ENCODE measurements around the gene GUSB.
"Not testable (repeated sequence)": the region's sequence is repeated elsewhere in the genome, so short reads cannot be mapped to it uniquely, and the experiment has no call there.

GUSB gene

GRCh38 chr7:65981965-65982792 lies at the start of gene GUSB:
TSS of gene GUSB (minus strand) at chr7:65982213. CDS start at chr7:65982183, 30 bp downstream.
- peak; percentile 85 for DNase-seq (ENCODE audit: low read depth)

GRCh38 chr7:66028342-66028741 lies 46.3 kb upstream of the GUSB start:
- DNase-seq (ENCODE audit: low read depth), result not testable (repeated sequence)

GRCh38 chr7:66016131-66016461 lies 34.1 kb upstream of the GUSB start:
- DNase-seq (ENCODE audit: low read depth), result no peak

GRCh38 chr7:66015440-66016130 lies 33.6 kb upstream of the GUSB start:
- no peak for DNase-seq (ENCODE audit: low read depth)

- no peak for DNase-seq (ENCODE audit: low read depth)
These were observed 31.9 kb upstream of the GUSB start for GRCh38 chr7:66013938-66014337.

GRCh38 chr7:66007232-66007631 lies 25.2 kb upstream of the GUSB start:
- DNase-seq (ENCODE audit: low read depth), result no peak

- DNase-seq (ENCODE audit: low read depth), result not testable (repeated sequence)
These were observed 23.2 kb upstream of the GUSB start for GRCh38 chr7:66005115-66005671.

- not testable (repeated sequence) for DNase-seq (ENCODE audit: low read depth)
These were observed 18.9 kb upstream of the GUSB start for GRCh38 chr7:66000823-66001417.

- not testable (repeated sequence) for DNase-seq (ENCODE audit: low read depth)
These were observed 13.0 kb upstream of the GUSB start for GRCh38 chr7:65994984-65995383.

DNA sequence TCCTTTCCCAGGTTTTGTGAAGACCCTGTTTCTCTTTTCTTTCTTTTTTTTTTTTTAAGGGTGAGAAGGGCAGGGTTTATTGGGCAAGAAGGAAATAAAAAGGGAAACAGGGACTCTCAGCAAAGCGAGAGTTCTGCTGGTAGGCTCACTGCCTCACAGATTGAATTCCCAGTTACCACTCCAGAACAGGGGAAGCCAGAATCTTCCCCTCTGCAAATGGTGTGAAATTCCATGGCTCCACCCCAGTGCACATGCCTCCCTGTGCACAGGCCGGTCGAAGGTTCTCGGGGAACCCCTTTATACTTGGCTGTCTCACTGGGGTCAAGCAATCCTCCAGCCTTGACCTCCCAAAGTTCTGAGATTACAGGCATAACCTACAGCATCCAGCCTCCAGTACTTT lies 10.5 kb upstream of the GUSB start:
- DNase-seq (ENCODE audit: low read depth), result no peak

GRCh38 chr7:65991829-65992228 lies 9.8 kb upstream of the GUSB start:
- not testable (repeated sequence) for DNase-seq (ENCODE audit: low read depth)

DNA sequence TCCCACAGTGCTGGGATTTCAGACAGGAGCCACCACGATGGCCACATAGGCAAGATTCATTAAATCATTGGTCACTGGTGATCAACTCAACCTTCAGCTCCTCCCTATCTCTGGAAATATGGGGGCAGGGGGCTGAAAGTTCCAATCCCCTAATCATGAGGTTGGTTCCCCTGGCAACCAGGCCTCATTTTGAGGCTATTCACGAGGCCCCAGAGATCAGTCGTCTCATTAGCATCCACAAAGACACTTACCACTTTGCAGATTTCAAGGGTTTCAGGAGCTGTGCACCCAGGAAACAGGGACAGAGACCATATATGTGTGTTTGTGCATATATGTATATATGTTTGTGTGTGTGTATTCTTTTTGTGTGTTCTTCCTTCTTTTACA lies 7.7 kb upstream of the GUSB start:
- no peak for DNase-seq (ENCODE audit: low read depth)

DNA sequence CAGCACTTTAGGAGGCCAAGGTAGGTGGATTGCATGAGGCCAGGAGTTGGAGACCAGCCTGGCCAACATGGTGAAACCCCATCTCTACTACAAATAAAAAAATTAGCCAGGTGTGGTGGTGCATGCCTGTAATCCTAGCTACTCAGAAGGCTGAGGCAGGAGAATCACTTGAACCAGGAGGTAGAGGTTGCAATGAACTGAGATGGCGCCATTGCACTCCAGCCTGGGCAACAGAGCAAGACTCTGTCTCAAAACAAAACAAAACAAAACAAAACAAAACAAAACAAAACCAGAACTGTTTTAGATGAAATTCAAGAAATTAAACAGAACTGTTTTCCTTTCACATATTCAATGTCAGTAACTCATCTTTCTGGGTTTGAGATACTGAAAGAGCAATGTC lies 6.5 kb upstream of the GUSB start:
- not testable (repeated sequence) for DNase-seq (ENCODE audit: low read depth)

- no peak for DNase-seq (ENCODE audit: low read depth)
These were observed 6.1 kb upstream of the GUSB start for GRCh38 chr7:65988084-65988483.

GRCh38 chr7:65983965-65984658 lies 2.1 kb upstream of the GUSB start:
- no peak for DNase-seq (ENCODE audit: low read depth)

DNA sequence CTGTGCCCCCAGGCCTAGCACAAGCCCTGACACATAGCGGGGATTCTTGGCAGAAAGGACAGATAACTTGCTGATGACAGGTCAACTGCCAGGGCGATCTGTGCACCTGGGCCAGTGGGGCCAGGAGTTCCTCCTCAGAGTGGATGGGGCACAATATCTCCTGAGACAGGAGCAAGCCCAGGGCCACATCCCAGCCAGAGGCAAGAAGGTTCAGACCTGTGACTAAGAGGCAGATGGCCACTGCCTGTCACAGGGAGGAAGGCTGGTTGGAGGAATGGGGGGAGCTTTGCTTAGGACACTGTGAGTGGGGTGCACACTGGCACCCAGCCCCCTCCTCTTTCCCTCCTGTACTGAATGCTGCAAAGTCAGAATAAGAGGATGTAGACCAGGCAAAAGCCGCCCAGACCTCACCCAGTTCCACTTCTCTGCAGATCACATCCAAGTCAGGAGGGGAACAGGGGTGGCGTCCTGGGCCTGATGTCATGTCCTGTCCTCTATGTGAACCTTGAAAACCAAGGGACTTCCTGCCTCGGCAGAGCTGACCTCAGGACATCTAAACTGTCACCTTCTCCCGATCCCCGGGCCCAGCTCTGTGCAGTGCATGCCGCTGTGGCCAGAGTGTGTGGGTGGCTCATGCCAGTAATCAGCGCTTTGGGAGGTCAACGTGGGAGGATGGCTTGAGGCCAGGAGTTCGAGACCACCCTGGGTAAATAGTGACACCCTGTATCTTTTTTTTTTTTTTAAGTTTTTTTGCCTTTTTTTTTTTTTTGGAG lies 1.3 kb downstream of the GUSB start:
- DNase-seq (ENCODE audit: low read depth), result no peak

DNA sequence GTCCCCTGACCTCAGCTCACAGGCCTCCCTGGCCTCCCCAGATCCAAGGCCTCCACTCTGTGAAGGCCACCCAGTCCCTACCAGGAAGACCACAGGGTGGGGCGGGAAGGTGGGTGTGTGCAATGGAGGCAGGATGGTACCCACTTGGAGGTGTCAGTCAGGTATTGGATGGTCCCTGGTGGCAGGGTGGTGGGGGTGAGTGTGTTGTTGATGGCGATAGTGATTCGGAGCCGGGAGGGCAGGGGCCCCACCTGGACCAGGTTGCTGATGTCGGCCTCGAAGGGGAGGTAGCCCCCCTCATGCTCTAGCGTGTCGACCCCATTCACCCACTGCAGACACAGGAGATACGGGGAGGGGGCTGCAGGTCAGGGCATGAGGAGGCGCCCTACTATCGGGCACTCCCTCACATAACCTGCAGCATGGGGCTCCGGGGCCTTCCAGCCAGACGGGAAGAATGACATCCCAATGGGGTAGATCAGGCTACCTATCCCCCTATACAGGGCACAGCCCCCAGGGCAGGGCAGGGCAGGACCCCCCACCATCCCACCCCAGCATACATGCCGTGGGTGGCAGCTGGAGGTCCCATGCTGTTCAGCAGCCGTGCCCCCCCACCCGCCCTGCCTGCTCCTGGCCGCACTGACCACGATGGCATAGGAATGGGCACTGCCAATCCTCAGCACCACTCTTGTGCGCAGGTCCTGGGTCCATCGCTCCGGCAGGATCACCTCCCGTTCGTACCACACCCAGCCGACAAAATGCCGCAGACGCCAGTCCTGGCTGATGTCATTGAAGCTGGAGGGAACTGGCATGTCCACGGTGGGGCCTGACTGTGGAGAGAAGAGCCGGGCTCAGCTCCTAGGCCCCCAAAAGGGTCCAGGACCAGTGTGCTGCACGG lies 2.2 kb downstream of the GUSB start:
- no peak for DNase-seq (ENCODE audit: low read depth)

DNA sequence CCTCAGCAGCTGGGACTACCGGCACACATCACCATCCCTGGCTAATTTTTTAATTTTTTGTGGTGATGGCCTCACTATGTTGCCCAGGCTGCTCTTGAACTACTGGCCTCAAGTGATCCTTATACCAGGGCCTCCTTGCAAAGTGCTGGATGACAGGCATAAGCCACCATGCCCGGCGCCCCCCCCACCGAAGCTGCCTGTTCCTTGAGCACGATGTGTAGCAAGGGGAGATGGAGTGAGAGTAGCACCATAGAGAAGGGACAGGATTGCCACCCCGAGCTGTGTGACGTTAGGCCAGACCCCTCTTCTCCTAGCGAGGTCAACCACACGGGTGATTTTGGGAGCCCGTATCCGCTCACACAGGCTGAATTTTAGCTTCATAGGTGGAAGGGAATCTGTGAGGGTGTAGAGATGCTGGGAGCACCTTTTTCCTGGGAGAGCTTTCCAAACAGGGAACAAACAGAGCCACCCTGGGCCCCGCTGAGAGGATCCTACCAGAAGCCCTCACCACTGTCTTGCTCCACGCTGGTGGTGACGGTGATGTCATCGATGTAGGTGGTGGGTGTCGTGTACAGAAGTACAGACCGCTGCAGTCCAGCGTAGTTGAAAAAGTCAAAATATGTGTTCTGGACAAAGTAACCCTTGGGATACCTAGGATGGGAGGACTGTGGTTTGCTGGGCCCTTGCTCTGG lies 3.0 kb downstream of the GUSB start:
- DNase-seq (ENCODE audit: low read depth), result no peak

DNA sequence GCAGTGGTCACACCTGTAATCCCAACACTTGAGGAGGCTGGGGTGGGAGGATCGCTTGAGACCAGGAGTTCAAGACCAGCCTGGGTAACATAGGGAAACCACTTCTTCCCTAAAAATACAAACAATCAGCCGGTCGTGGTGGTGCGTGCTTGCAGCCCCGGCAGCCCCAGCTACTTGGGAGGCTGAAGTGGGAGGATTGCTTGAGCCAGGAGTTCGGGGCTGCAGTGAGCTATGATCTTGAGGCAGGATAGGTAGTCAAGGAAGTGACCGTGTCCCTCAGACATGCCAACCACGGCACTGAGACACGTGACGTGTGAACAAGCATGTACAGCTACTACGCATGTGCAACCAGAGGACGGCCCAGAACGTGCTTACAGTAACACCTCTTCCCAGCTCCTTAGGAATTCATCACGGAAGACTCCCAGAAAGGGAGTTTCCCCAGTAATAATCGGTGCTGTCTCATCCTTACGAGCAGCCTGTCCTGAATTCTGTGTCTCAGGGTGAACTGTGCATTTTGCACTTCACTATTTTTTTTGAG lies 5.3 kb downstream of the GUSB start:
- DNase-seq (ENCODE audit: low read depth), result no peak

Measured in stimulated activated CD4-positive, alpha-beta T cell treated with anti-CD3 and anti-CD28 coated beads, Interleukin-2, amount 100 ng/mL, for 4 hours (primary cell).